GM10248 (cell line): Measurements from ENCODE around the gene CDH24.

ENCODE experiments used
- CTCF ChIA-PET: fragments of 300-600 bp; sonication (Branson Sonifier 250); formaldehyde crosslinking; extraction: SDS; loops from one replicate; lab custom pipeline; 2021; ENCODE audit warnings: antibody characterized with exemption; lab: Yijun Ruan, JAX
- POLR2A ChIA-PET: fragments of 350-650 bp; sonication (Branson Sonifier 250); formaldehyde crosslinking; extraction: SDS; loops from one replicate; lab custom pipeline; 2020; ENCODE audit warnings: antibody characterized with exemption; lab: Yijun Ruan, JAX
- DNase-seq: peaks from one replicate; pipeline ENCODE4 v3.0.0; 2012; ENCODE audit errors: extremely low spot score
- TF ChIP-seq, protein P1 (sequence below): IDR thresholded peaks from 2 replicates; pipeline ENCODE4 v1.5.1; 2012; ENCODE audit warnings: mild to moderate bottlenecking, low read depth; ENCODE audit errors: extremely low read depth, missing control alignments, control extremely low read depth

CDH24 gene

DNA sequence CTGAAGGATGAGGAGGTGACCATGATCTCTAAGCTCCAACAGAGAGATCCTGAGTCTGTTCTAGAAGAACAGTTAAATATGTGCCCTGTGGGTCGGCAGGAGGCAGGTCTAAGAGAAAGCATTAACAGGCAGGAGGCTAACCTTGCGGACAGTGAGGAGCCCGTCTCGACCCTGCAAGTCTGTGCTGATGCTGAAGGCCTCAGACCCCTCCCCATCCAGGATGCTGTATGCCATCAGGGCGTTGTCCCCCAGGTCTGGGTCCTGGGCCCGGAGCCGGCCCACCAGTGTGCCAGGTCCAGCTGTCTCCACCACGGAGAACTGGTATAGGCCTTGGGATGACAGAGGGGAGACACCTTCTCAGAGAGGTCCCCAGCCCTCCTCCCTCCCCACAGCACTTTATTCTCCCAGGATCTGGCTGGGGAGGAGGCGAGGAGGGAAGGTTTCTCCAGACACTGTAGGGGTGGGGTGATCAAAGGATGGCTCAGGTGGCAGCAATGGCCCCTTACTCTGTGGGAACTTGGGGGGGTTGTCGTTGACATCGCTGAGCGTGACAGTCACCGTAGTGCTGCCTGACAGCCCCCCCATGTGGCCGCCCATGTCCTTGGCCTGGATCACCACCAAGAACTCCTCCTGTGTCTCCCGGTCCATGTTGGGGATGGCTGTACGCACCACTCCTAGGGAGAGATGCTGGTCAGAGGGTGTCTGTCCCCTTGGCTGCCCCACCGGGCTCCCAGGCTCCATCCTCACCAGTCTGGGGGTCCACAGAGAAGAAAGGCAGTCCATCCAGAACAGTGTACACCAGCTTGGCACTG is 3.1 kb downstream of the CDH24 start:
- DNase-seq, result peak; percentile 53
- TF ChIP-seq, protein P1, sequence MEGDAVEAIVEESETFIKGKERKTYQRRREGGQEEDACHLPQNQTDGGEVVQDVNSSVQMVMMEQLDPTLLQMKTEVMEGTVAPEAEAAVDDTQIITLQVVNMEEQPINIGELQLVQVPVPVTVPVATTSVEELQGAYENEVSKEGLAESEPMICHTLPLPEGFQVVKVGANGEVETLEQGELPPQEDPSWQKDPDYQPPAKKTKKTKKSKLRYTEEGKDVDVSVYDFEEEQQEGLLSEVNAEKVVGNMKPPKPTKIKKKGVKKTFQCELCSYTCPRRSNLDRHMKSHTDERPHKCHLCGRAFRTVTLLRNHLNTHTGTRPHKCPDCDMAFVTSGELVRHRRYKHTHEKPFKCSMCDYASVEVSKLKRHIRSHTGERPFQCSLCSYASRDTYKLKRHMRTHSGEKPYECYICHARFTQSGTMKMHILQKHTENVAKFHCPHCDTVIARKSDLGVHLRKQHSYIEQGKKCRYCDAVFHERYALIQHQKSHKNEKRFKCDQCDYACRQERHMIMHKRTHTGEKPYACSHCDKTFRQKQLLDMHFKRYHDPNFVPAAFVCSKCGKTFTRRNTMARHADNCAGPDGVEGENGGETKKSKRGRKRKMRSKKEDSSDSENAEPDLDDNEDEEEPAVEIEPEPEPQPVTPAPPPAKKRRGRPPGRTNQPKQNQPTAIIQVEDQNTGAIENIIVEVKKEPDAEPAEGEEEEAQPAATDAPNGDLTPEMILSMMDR, result peak; percentile 51
- ChIA-PET CTCF (interaction anchor here (0.6 to 24.2 kb wide), 8 partner anchors 10 to 82 kb away, joined by 3 to 834 read pairs (median 53); partner anchors contain the start of genes AJUBA and PSMB11), POLR2A (no interaction called here)

DNA sequence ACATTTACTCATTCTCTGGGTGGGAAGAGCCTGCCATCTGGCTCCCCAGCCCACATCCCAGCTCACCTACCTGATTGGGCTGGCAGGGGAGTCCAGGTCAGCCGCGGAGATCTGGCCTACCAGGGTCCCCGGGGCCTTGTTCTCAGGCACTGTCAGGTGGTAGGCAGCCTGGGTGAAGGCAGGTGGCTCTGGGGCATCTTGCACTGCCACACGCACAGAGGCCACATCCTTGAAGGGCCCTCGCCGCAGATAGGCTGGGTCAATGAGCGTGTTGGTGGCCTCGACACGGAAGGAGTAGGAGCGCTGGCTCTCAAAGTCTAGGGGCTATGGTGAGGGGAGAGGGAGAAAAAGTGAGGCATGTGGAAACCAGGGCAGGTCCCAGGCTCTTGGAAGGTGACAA is 3.9 kb downstream of the CDH24 start:
- POLR2A ChIA-PET, result no interaction called here
- TF ChIP-seq, protein P1, result no peak
- CTCF ChIA-PET, result interaction anchor here (0.6 to 24.2 kb wide), 7 partner anchors 9 to 81 kb away, joined by 3 to 834 read pairs (median 79); partner anchors contain the start of genes AJUBA and PSMB11

DNA sequence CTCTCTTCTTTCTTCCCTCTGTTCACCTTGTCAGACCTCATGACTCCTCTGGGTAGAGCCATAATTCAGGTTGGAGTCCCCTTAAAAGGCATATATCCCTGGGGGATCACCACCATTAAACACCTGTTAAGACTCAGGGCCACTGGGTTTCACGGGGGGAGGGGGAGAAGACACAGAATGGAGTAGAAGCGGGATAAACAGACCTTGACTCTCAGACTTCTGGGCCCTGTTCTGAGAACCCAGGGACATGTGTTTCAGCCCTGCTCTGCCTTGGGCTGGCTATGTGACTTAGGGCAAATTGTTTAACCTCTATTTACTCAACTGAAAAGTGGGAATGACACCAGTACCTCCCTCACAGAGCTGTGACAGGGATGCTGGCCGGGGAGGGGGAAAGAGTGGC is 4.6 kb downstream of the CDH24 start:
- TF ChIP-seq, protein P1, result no peak
- CTCF ChIA-PET, result interaction anchor here (1.0 to 24.2 kb wide), 7 partner anchors 8 to 81 kb away, joined by 3 to 834 read pairs (median 79); partner anchors contain the start of genes AJUBA and PSMB11
- no peak for DNase-seq
- POLR2A ChIA-PET, result no interaction called here

More for the DNA sequence above, 3.9 kb downstream of the CDH24 start:
- DNase-seq, result no peak

DNA sequence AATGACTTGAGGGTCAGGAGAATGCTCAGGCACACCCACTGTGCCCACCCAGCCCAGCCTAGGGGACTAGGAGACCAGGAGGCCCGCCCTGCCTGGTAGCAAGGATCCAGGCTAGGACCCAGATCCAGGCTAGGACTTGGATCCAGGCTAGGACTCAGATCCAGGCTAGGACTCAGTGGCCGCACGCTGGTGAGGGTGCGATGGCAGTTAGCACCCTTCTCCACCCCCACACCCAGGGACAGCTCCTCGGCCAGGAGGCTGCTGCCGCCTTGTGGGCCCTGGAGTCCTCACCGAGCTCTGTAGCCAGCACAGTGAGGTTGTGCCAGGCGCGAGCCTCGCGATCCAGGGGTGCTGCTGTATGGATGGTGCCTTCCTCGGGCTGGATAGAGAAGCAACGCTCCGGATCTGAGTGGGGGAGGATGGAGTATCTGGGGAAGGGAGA is 5.1 kb downstream of the CDH24 start:
- TF ChIP-seq, protein P1, result no peak
- CTCF ChIA-PET, result interaction anchor here (1.0 to 24.2 kb wide), 6 partner anchors 8 to 79 kb away, joined by 3 to 834 read pairs (median 42); partner anchors contain the start of genes AJUBA and PSMB11
- no peak for DNase-seq
- POLR2A ChIA-PET, result no interaction called here

DNA sequence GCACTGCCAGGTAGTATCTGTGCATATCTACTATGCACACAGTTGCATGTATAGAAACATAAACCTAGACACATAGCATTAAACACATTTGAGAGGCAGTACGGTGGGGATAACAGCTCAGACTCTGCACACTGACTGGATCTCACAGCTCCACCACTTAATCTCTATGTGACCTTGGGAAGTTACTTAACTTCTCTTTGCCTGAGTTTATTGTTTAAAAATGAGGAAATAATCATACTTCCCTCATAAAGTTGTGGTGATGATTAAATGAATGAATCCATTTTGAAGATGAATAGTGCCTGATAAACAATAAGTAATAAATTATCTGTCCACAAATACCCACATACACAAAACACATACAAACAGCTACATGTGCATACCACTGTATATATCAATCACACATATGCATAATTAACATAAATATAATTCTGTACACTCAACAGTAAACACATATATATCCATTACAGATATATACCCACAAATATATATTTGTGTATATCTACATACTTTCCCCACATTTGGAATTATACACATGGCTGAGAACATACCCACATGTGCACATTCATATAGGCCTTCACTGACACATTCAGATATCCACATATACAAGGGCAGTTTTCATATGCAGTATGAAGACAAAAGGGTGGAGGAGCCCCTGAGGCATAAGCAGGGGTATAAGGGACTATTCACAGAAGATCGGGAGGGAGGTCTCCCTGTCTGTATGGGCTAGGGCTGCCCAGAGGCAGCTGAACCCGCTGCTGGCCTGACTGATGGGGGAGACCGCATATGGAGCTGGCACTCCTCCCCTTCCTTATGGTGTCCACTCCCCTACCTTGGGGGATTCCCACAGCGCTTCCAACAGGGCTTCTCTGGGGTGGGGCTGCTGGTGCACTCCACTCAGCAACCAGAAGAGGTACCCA is 5.9 kb downstream of the CDH24 start:
- DNase-seq, result no peak
- ChIA-PET CTCF (interaction anchor here (1.0 to 24.2 kb wide), 8 partner anchors 7 to 78 kb away, joined by 3 to 834 read pairs (median 4); partner anchors contain the start of genes AJUBA and PSMB11), POLR2A (no interaction called here)
- TF ChIP-seq, protein P1, result no peak
